GM04504 (cell line): Measurements from ENCODE around the gene ZNF514.
"Not testable (repeated sequence)": the region's sequence is repeated elsewhere in the genome, so short reads cannot be mapped to it uniquely, and the experiment has no call there.

Experiments used
- DNase-seq: peaks from one replicate; pipeline ENCODE4 v3.0.0-alpha.2; 2012; ENCODE audit warnings: low read depth

The ZNF514 gene

DNA sequence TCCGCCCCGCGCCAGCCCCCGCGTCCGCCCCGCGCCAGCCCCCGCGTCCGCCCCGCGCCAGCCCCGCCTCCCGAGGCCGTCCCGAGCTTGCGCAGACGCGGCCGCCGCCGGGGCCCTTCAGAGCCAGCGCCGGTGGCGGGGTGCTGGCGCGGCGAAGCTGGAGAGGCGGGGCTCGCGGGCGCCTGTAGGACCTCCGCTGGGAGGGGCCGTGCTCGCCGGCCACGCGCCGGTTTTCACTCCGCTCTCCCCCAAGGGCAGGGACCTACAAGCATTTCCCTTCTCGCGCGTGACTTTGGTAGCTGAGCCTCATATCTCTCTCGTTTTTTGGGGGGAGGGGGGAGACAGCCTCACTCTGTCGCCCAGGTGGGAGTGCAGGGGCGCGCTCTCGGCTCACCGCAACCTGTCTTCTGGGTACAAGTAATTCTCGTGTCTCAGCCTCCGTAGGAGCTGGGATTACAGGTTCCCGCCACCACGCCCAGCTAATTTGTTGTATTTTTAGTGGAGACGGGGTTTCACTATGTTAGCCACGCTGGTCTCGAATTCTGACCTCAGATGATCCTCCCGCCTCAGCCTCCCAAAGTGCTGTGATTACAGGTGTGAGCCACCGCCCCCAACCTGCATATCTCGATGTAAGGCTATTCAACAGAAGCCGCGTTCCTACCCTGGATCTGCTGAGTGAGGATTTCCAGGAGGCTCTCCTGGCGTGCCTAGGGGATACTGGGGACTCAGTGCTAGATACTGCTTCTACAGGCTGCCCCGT lies at the start of gene ZNF514:
ZNF514 (minus strand) TSS at position 159 of the 760 bp plus-strand sequence. CDS start 6,595 bp downstream, outside the sequence.
- DNase-seq: peak; percentile 35

- no peak for DNase-seq
Measured at GRCh38 chr2:95208106-95208505, 48.5 kb upstream of the ZNF514 start.

DNA sequence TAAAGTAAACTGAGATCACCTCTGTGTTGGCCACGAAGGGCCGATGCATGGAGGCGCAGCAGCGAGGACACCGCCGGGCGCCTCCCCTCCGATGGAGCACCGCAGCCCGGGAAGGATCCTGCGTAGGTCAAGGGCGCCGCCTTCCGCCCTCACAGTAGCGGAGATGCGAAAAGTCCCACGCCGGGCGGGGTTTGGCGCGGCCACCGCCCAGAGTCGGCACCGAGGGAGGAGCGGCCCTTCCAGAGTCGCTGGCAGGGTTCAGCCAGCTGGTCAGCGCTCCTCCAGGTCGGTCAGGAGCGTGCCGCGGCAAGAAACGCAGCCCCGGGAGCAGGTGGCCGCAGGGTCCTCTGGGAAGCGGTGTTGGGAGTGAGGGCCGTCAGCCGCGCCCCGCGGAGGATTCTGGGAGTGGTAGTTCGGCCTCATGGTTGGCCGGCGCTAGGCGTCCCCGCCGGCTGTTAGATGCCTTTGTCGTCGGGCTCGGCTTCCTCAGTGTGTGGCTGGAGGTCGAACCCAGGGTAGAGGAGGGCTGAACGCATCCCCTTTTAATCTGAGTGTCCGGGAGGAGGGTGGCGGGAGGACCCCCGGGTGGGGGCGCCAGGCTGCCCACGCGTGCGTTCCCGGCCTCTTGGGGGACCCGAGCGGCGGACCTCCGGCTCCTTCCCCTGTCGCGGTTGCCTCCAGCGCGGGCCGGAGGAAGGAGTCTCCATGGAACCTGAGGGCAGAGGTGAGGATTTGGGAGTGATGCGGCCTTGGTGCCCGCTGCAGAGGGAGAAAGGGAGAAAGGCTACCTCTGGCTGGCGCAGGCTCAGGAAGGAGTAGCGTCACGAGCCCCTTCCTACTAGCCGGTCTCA lies 47.7 kb upstream of the ZNF514 start, which contains the start of gene ZNF892:
ZNF892 (plus strand) TSS at position 411 of the 851 bp plus-strand sequence; CDS start at position 706, 295 bp downstream.
- DNase-seq: peak; percentile 74

DNA sequence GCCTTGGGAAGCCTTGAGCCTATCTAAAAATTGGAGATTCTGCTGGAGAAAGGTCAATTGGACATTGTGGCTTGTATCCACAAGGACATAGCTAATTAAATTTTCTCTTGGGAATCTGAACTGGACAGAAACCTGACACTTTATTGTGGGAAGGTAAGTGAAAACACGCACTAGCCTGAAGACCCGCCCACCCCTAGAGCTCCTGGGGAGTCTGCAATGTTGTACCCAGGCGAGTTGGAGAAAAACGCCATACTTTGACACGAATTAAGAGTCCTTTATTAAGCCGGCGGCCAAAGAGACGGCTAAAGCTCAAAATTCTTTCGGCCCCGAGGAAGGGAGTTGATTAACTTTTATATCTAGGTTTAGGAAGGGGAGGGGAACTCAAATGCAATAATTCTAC lies 46.4 kb upstream of the ZNF514 start:
- DNase-seq: no peak

DNA sequence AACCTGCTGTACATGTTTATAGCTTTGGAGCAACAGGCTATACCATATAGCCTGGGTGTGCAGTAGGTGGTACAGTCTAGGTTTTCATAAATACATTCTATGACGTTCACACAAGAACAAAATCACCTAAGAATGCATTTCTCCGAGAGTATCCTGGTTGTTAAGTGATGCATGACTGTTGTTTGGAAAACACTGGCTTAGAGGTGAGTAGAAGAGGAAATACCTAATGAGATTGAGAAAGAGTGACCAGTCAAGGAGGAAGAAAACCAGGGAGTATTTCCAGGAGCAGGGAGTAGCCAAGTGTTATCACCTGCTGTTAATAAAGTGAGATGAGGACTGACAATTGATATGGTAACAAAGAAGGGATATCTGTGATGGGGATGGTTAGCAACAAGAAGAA lies 44.7 kb upstream of the ZNF514 start:
- no peak for DNase-seq

- no peak for DNase-seq
Measured at GRCh38 chr2:95203911-95204310, 44.3 kb upstream of the ZNF514 start.

- not testable (repeated sequence) for DNase-seq
Measured at GRCh38 chr2:95192956-95193355, 33.3 kb upstream of the ZNF514 start.

GRCh38 chr2:95185973-95186372 lies 26.3 kb upstream of the ZNF514 start:
- no peak for DNase-seq

DNA sequence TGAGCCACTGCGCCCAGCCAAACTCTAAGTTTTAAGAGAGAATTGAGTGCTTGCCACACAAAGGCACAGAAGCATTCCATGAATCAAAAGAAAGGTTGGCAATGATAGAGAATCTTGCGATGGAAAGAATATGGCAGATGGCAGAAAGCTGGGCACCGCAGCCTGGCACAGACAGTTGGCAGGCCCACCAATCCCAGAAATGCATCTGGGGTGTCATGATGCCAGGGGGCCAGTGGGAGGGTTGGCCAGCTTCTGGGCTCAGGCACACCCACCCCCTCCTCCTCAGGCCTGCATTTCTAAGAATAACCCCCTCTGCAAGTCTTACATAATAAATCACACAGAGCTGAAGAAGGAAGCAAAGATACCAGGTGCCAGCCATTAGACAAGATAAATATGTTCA lies 25.5 kb upstream of the ZNF514 start:
- DNase-seq: no peak

- DNase-seq: no peak
Measured at GRCh38 chr2:95181774-95182173, 22.1 kb upstream of the ZNF514 start.

DNA sequence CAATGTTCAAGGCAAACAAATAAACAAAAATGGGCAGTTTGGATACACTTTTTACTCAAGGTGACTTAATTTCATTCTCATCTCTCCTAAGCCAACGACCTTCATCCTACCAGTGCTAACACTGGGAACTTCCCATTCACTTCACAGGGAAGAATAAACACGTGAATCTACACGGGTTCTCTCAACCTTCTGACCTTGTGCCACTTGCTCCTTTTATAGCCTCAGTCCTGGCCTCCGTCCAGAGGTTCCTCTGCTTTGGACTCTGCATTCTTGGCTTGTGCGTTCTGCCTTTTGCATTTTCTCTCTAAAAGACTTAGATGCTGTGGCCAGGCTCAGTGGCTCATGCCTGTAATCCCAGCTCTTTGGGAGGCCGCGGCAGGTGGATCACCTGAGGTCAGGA lies 19.8 kb upstream of the ZNF514 start:
- no peak for DNase-seq

DNA sequence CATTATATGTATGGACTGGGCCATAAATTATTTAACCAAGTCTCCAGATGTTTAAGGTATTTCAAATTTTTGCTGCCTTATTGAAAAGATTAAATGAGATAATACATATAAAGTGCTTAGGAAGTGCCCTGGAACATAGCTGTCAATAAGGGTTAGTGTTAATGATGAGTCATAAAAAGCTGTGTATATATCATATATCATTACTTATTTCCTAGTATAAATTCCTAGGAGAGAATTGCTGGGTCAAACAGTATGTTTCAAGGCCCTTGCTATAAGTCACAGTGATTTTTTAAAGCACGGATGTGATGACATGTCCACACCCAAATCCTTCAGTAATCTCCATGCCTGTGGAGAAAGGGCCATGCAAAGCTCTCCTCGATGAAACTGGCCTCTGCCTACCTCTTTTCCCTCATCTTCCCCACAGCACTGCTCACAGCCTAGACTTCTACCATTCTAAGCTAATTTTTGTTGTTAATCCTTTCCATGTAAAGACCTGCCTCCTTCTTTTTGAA lies 14.4 kb upstream of the ZNF514 start:
- DNase-seq: no peak

DNA sequence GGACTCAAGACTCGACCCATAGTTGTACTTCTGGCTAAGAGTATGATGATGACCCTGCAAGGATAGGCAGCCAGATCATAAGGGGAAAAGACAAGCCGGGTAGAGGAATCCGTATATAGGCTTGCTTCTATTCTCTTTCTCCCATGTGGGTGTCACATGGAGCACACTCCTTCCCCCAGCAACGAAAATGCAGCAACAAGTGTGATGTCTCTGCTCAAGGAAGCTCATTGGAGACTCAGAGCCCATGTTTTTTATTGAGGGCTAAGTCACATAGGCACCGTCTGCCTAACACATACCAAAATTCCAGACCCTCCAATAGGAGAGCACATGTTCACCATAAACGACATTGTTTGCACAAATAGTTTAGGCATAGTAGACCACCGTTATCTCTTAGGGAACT lies 12.3 kb upstream of the ZNF514 start:
- no peak for DNase-seq

- no peak for DNase-seq
Measured at GRCh38 chr2:95166065-95166763, 6.6 kb upstream of the ZNF514 start.

DNA sequence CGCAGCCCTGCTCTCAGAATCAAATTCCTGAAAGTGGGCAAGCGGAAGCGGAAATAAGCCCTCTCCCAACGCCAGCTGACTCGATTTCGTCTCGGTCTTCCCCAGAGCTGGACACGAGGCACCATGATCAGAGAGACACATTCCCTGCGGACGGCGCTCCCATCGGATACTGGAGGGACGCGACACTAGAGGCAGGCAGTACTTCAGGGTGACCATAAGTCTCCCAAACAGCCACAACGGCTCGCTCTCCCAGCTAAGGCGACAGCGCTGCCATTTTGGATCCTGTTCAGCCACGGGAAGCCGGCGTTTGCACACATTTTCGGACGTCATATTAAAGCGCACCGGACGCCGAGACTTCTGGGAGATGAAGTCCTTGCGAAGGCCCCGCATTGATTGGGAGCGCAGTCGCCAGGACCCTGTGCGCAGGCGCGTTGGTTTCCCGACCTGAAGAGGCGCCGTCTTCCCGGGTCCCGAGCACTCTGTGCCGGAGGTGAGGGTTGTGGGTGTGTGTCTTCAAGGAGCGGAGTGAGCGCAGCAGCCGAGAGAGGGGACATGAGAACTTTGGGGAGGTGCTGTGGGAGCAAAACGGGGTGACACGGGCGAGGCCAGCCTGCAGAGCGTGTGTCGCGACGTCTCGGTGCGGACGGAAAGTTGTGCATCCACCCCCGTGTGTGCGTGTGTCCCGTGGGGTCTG lies 5.9 kb upstream of the ZNF514 start, which contains the start of gene ZNF2:
ZNF2 (plus strand) TSS at position 439 of the 694 bp plus-strand sequence. CDS start 10,418 bp downstream, outside the sequence.
- peak; percentile 94 for DNase-seq

GRCh38 chr2:95165030-95165370 lies 5.4 kb upstream of the ZNF514 start:
- no peak for DNase-seq

DNA sequence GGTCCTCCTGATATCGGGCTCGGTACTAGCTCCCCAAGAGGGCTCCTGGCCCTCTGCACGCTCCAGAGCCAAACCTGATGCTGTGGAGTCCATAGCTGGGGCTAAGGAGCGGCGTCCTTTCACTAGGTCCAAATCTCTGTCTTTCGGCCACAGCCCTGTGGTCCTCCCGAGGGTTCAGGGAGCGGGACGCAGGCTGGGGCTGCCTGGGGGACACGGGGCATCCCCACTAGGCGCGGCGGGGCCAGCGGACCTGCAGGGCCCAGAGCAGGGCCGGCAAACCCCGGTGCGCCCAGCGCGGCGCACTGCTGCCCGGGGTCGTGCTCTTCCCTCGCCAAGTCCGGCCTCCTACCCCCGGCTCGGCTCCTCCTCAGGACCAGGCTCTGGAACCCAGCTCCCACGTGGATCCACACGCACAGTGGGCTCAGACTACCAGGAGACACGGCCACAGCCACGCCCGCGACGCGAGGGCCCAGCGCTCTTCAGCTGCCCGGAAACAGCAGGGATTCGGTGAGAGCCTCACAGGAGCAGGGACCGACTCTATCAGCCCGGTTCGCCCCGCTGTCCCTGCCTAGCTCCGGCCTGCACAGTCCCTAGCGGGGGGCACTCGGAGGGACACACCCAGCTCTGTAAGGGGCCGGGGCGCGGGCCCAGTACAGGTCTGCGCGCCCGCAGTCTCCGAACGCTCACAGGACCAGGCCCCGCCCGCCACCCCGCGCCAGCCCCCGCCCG lies 593 bp downstream of the ZNF514 start:
- peak; percentile 16 for DNase-seq

GRCh38 chr2:95158441-95158840 lies 1.2 kb downstream of the ZNF514 start:
- DNase-seq: no peak

DNA sequence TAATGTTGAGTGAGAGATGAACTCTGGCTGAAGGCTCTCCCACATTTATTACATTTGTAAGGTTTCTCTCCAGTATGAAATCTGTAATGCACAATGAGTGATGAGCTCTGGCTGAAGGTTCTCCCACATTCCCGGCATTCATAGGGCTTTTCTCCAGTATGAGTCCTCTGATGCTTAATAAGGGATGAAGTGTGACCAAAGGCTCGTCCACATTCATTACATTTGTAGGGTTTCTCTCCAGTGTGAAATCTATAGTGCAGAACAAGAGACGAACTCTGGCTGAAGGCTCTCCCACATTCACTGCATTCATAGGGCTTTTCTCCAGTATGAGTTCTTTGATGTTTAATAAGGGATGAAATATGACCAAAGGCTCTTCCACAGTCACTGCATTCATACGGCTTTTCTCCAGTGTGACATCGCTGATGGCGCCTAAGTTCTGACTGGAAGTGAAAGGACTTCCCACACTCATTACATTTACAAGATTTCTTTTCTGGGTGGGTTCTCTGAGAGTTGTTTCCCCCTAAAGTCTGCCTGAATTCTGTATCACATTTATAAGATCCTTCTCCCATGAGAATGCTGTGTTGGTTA lies 10.2 kb downstream of the ZNF514 start:
- no peak for DNase-seq

- DNase-seq: no peak
Measured at GRCh38 chr2:95143838-95144237, 15.8 kb downstream of the ZNF514 start.

- DNase-seq: no peak
Measured at GRCh38 chr2:95138702-95139101, 20.9 kb downstream of the ZNF514 start.
